Nephron progenitor cell (in vitro differentiated cells): ENCODE results near the gene FIBCD1.
A peak's percentile ranks its signal among the peaks of the same experiment; 100 is the strongest.

ENCODE experiments used
- DNase-seq: peaks from one replicate; pipeline ENCODE4 v3.0.0; 2021
- H3K27ac Mint-ChIP-seq: 2 replicates; pipeline ENCODE4 v1.8.0; 2021; ENCODE audit warnings: mild to moderate bottlenecking, moderate library complexity, mixed read lengths
- H3K27me3 Mint-ChIP-seq: 2 replicates; pipeline ENCODE4 v1.8.0; 2021; ENCODE audit warnings: mild to moderate bottlenecking, low read depth, mixed read lengths; ENCODE audit not compliant: poor library complexity
- H3K36me3 Mint-ChIP-seq: 2 replicates; pipeline ENCODE4 v1.8.0; 2021; ENCODE audit warnings: low read depth, mixed read lengths
- H3K4me1 Mint-ChIP-seq: 2 replicates; pipeline ENCODE4 v1.8.0; 2021; ENCODE audit warnings: mixed read lengths
- H3K4me3 Mint-ChIP-seq: 2 replicates; pipeline ENCODE4 v1.8.0; 2021; ENCODE audit warnings: mild to moderate bottlenecking, moderate library complexity, mixed read lengths
- H3K9me3 Mint-ChIP-seq: 2 replicates; pipeline ENCODE4 v1.8.0; 2021; ENCODE audit warnings: mild to moderate bottlenecking, moderate library complexity, mixed read lengths
- CTCF ChIP-seq: fragments of 200-600 bp; sonication (generic); IDR thresholded peaks from 2 replicates; pipeline ENCODE4 v1.5.0; 2021; ENCODE audit warnings: antibody characterized with exemption

Gene FIBCD1

GRCh38 chr9:130943777-130944176 lies 4.7 kb upstream of the FIBCD1 start:
- TF ChIP-seq CTCF: no peak
- Mint-ChIP-seq H3K36me3 (no peaks in the 10 kb centered on the region), H3K27ac (no peak overlapping the region), H3K4me3 (no peak overlapping the region), H3K27me3 (peaks cover 73% of the 10 kb centered on the region), H3K9me3 (peaks cover under 1% of the 10 kb centered on the region), H3K4me1 (no peaks in the 10 kb centered on the region)
- DNase-seq: no peak

- Mint-ChIP-seq H3K9me3 (no peaks in the 10 kb centered on the region), H3K4me3 (no peak overlapping the region), H3K4me1 (no peaks in the 10 kb centered on the region), H3K27ac (no peak overlapping the region), H3K27me3 (peaks cover 71% of the 10 kb centered on the region), H3K36me3 (no peaks in the 10 kb centered on the region)
- TF ChIP-seq CTCF: no peak
- DNase-seq: no peak
Measured at GRCh38 chr9:130943221-130943620, 4.2 kb upstream of the FIBCD1 start.

GRCh38 chr9:130942679-130943078 lies 3.6 kb upstream of the FIBCD1 start:
- Mint-ChIP-seq H3K4me1 (no peaks in the 10 kb centered on the region), H3K27me3 (peaks cover 70% of the 10 kb centered on the region), H3K4me3 (no peak overlapping the region), H3K27ac (no peak overlapping the region), H3K9me3 (no peaks in the 10 kb centered on the region), H3K36me3 (no peaks in the 10 kb centered on the region)
- TF ChIP-seq CTCF: no peak
- no peak for DNase-seq

- Mint-ChIP-seq H3K4me1 (peaks cover under 1% of the 10 kb centered on the region), H3K4me3 (no peak overlapping the region), H3K27me3 (peaks cover 76% of the 10 kb centered on the region), H3K36me3 (no peaks in the 10 kb centered on the region), H3K9me3 (no peaks in the 10 kb centered on the region), H3K27ac (no peak overlapping the region)
- DNase-seq: no peak
- no peak for TF ChIP-seq CTCF
Measured at GRCh38 chr9:130942084-130942483, 3.0 kb upstream of the FIBCD1 start.

GRCh38 chr9:130940693-130941576 lies 1.9 kb upstream of the FIBCD1 start:
- DNase-seq: peak; percentile 82
- H3K4me3 Mint-ChIP-seq: no peak overlapping the region
- TF ChIP-seq CTCF: peak; percentile 87
- no peak overlapping the region for H3K27ac Mint-ChIP-seq
- H3K4me1 Mint-ChIP-seq: peaks cover 12% of the 10 kb centered on the region
- no peaks in the 10 kb centered on the region for H3K9me3 Mint-ChIP-seq
- H3K27me3 Mint-ChIP-seq: peaks cover 83% of the 10 kb centered on the region
- H3K36me3 Mint-ChIP-seq: no peaks in the 10 kb centered on the region
